GM19372 (cell line): ENCODE results near the gene GAD1.

Experiments used
- ATAC-seq: cut with Tn5 transposase; IDR thresholded peaks from one replicate; pipeline ENCODE4 v1.9.1; 2021; ENCODE audit warnings: mild to moderate bottlenecking, low read depth, moderate library complexity; ENCODE audit not compliant: unreplicated experiment

The GAD1 gene

DNA sequence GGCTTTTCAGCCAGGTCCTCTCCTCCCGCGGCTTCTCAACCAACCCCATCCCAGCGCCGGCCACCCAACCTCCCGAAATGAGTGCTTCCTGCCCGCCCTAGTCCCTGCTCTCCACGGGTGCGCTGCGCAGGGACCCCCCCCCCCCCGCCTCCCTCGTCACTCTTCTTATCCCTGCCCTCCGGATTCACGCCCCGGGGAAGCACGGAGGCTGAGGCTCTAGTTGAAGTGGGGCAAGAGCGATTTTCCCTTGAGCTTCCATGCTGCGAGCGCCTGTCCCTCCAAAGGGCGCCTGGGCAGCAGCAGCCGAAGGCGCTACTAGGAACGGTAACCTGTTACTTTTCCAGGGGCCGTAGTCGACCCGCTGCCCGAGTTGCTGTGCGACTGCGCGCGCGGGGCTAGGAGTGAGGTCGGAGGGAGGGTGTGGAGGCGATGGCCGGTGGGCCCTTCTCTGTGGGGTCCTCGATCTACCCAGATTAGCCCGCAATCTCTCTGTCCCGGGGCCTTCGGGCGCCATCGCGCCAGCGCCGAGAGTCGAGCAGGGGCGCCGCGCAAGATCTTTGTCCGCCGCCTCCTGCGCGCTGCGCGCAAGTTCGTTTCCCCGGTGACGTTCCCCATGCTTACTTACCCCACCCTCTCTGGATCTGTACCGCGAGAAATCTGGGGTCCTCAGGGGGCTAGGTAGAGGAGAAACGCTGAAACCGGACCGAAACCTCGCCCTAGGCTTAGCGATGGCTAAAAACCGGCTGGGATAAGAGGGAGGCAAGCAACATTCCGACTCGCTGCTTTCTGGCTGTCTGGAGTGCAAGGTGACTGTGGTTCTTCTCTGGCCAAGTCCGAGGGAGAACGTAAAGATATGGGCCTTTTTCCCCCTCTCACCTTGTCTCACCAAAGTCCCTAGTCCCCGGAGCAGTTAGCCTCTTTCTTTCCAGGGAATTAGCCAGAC, 677 bp downstream of the GAD1 start:
- no peak for ATAC-seq

DNA sequence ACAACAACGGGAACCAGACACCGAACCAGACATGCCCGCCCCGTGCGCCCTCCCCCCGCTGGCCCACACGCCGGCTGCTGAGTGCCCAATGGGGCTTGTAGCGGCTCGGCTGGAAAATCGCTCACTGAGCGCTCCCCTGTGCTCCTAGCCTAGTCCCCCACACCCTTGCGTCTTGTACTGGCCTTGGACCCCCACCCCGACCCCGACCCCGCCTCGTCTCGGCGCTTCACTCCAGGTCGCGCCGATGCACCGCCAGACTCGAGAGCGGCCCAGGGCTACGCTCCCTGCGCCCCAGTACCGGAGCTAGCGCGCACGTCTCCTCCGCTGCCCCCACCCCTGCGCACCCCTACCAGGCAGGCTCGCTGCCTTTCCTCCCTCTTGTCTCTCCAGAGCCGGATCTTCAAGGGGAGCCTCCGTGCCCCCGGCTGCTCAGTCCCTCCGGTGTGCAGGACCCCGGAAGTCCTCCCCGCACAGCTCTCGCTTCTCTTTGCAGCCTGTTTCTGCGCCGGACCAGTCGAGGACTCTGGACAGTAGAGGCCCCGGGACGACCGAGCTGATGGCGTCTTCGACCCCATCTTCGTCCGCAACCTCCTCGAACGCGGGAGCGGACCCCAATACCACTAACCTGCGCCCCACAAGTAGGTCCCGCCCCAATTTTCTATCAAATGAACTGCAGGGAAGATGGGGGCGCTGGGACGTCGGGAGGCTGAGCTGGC, 1.5 kb downstream of the GAD1 start:
- ATAC-seq: no peak

GRCh38 chr2:170818752-170819470, 2.2 kb downstream of the GAD1 start:
- no peak for ATAC-seq

DNA sequence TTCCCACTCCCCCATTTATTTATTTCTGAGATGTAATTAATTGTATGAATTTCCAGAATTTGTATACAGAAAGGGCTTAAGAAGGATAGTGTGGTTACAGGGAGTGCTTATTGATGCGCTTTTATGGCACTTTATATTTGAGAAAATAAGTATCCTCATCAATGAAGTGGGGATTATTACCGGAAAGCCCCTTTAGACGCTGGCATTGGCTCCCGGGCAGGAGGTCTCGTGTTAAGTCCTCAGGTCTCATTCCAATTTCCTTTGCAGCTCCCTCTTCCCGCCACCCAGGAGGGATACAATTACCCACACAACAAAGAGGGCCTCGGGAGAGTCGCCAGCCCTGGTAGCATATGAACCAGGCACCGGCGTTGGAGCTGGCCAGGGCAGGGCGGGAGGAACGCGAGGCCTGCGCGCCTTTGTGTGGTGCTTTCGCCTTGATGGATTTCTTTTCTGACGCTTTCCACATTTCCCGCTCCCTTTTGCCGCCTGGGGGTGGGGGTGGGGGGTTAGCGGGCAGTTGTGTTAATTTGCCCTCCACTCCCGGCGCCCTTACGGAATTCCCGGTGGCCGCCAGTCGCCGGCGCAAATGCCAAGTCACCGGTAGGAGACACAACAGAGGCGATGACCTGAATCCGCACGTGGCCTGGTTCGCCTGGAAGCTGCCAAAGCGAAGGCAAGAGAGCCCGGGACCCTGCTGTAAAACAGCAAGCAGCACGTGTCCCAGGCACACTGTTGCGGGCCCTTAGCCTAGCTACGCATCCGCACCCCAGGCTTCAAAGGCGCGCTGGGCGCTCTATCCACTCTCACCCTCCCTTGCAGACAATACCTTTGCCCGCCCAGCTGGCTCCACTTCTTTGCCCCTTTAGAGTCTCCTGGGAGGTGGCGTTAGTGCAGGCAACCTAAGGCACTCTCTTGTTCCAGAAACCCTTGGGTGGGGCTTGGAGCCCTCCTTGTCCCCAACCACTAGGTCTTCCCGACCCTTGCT, 3.3 kb downstream of the GAD1 start:
- ATAC-seq: no peak

GRCh38 chr2:170820757-170821530, 4.3 kb downstream of the GAD1 start:
- ATAC-seq: no peak

- no peak for ATAC-seq
Measured at GRCh38 chr2:170821531-170822289, 5.0 kb downstream of the GAD1 start.

GRCh38 chr2:170822290-170823087, 5.8 kb downstream of the GAD1 start:
- ATAC-seq: no peak

DNA sequence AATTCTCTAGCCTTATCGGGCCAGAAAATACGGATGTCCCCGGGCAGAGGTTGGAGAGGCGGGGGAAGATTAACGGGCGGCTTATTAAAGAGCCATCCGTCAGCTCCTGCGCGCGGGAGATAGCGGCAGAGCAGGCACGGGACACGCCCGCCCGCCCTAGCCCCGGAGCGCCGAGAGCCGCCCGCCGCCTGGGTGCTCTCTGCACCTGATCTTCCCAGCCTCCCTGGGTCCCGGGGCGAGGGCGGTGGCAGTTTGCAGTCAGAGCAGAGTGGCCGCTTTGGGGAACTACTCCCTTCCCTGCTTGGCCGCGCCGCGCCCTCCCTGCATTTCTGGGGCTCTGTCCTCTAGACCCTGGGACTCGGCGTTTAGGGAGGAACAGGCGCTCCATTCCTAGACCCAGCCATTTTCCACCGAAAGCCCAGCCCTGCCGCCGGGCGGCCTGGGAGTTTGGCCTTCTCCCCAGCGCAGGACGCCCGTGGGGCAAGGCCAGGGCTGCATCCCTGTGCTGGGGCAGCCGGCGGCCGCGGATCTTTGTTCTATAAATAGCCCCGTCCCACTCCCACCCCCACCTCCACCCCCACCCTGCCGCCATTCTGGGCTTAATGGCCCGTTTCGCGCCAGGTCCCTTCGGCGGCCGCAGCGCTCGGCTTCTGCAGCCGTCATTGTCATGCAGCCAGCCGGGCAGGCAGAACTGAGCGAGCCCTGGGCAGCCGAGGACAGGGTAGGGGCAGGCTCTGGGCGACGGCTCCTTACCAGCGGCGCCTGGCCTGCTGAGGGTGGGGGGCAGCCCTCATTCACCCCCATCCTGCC, 6.6 kb downstream of the GAD1 start:
- no peak for ATAC-seq

- ATAC-seq: no peak
Measured at GRCh38 chr2:170823898-170824215, 7.2 kb downstream of the GAD1 start.

DNA sequence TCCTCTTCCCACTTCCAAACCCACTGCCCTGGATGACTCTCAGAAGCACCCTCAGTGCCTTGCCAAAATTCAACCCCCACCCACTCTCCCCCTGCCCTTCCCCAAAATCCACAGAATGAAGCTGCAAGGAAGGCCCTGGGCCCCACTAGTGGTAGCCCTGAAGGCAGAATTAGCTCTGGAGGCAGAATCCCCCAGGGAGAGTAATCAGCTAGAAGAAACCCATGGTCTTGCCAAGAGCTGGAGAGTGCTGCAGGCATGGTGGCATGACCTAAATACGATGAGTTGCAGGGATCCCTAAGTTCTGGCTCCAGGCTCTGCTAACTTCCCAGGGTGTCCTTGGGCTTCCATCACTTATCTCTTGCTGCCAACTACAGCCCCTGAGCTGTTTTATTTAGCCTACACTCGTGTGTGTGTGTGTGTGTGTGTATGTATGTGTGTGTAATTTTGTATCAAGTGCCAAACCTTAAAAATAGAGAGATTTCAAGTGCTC, 7.9 kb downstream of the GAD1 start:
- ATAC-seq: no peak

GRCh38 chr2:170827841-170828532, 11.3 kb downstream of the GAD1 start:
- no peak for ATAC-seq

GRCh38 chr2:170828533-170828916, 11.8 kb downstream of the GAD1 start:
- ATAC-seq: no peak

DNA sequence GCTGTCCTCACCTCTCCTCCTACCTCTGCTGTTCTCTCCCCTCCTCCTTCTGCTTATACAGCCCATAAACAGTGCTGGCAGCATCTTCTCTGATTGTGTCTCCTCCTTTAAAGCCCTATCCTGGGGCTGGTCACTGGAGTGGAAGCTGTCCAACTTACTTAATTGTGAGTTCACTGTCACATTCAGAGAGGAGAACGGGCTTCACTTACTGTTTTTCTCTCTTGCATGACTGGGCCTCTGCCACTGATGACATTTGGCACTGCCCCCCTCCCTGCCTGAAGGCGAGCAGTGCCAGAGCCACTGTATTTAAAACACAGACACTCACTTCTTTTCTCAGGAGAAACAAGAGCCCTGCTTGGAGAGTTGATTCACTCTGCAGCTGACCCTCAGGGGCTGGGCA, 12.3 kb downstream of the GAD1 start:
- no peak for ATAC-seq

DNA sequence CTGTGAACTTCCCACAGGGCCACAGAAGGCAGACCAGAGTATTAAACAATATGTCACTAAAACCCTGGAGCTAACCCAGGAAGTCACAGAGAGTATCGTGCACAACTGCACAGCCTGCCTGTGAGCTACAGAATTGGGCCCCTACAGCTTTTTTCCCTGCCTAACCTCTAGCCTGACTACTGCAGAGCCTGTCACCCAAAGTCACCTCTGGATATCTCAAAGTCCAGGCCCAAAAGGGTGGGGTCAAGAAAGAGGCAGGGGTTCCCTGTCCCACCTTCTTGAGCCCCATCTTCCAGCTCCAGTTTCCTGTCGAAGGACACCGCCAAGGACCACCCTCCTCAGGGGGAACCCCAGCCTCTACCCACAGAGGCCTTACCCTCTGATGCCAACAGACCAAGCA, 13.5 kb downstream of the GAD1 start:
- ATAC-seq: no peak

GRCh38 chr2:170831115-170831514, 14.4 kb downstream of the GAD1 start:
- no peak for ATAC-seq

DNA sequence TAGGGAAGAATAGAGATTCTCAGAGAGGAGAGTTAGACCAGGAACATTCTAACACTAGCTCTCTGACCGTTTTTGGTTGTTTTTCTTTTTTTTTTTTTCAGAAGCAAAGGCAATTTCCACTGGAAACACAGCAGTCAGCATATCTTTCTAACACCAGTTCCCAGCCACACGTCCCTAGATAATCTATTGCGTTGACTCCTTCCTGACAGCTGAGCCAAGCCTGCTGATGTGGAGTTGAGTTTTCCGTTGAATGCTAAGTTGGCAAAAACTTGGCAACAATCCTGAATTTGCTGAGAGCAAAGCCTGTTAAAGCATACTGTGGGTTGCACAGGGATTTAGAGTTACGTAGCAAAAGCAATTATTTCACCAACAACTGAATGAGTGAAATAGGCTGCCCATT, 19.3 kb downstream of the GAD1 start:
- ATAC-seq: no peak
